CD4-positive, alpha-beta T cell treated with Interferon alpha-2 for 1 hour (primary cell): ENCODE measurements around the gene CD8B.

Experiments used
- DNase-seq, 2 donors: peaks; one replicate each; pipeline ENCODE4 v3.0.0-alpha.2; 2020 to 2022

CD8B gene

GRCh38 chr2:86833315-86833714 lies 28.4 kb downstream of the CD8B start:
- DNase-seq: no peak

GRCh38 chr2:86832334-86833096 lies 29.2 kb downstream of the CD8B start:
- no peak for DNase-seq

GRCh38 chr2:86831537-86831936 lies 30.1 kb downstream of the CD8B start:
- no peak for DNase-seq

GRCh38 chr2:86826951-86827350 lies 34.7 kb downstream of the CD8B start:
- DNase-seq: no peak

DNA sequence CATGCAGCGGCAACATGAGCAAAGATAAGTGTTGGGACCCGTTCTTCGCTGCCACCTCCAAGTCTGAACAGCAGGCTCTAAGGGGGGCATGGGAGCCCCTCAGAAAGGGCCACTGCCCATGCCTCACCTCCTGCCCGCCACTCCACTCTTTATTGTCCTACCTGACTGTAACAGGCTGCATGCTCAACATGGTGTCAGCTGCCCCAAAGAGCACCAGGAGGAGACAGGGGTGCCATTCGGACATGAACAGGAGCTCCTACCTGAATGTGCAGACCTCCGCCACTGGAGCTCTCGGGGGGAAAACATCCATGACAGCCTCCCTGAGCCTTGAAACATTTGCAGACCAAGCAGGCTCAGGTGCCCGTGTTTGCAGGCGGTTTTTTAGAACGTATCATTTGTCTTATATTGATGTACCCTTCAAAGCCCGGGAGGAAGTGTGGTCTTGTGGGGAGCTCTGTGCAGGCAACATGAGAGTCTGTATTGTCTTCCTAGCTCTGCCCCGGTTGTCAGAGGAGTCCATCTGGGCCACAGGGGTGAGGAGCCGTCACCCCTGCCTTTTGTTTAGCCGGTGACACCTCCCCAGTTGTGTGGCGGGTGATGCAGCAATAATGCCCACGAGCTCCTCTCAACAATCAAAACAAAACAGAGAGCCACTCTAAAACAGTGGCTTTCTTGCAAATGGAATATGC lies 35.8 kb downstream of the CD8B start:
- DNase-seq: peak; percentile 62 to 83

DNA sequence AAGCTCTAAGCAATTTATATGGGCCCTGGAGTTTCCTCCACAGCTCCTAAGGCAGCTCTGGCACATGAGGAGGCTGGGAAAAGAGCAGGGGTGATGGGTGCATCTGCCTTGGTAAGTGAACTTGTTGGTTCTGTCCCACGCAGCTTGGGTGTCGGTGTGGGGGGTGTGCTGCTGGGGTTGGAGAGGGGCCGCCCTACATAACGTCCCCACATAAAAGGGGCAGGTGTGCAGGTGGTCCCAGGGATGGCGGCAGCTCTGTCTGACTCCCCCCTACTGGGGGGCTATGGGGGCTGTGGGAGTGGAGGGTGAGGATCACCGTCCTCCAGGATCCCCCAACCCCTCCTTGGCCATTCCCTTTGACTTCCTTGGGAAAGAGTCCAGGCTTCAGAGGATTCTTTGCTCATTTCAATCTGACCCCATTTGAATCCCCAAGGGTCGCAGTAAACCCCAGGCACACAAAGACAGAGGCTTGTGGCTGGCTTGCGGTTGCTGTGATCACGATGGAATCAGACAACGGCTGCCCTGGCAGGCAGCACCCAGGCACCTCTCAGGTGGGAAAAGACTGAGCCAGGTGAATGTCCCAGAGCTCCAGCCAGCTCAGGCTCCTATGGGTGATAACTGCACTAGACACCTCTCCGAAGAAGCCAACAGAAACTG lies 36.5 kb downstream of the CD8B start:
- DNase-seq: peak in 1 of 2 donors; percentile 33

GRCh38 chr2:86822668-86823345 lies 38.9 kb downstream of the CD8B start:
- no peak for DNase-seq

DNA sequence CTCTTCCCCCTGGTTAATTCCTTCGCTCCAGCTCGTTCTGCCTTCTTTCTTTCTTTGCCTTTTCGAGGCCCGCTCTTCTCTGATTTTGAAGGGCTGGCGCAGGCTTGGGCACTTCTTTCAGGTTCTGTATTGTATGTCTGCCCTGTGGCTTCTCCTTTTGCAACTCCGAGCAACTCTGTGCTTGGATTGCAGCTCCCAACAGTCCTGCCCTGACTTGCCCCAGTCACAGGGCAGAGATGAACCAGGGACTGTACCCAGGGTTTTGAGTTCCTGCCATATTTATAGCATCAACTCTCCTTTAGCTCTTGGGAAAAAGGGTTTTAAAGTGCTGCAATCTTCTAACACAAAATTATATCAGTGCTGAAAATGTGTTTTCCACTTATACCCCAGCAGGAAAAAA lies 39.8 kb downstream of the CD8B start:
- DNase-seq: no peak

DNA sequence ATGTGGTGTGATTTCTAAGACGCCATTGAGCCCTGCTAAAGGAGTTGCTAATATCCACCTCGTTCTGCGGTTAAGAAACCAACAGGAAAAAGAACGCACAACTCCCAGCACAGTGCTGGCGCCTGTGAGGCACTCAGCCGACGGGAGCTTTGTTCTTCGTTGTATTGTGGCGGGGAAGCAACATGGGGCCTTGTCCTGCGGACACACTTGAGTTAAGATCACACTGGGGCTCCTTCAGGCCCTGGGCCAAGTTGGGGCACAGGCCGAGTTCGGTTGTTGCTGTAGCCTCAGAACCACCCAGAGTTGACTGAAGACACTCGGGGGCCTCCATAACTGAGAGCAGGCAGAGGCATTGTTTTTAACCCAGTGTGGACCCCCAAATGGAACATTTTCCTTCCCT lies 40.4 kb downstream of the CD8B start:
- no peak for DNase-seq

DNA sequence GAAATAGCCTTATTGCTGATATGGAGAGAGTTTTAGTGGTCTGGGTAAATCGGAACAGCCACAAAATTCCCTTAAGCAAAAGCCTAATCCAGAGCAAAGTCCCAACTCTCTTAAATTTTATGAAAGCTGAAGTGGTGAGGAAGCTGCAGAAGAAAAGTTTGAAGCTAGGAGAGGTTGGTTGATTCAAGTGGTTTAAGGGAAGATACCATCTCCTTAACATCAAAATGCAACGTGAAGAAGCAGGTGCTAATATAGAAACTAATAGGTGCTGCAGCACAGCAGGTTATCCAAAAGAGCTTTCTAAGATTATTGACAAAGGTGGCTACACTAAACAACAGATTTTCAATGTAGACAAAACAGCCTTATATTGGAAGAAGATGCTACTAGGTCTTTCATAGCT lies 42.7 kb downstream of the CD8B start:
- no peak for DNase-seq

GRCh38 chr2:86818114-86818801 lies 43.4 kb downstream of the CD8B start:
- no peak for DNase-seq

- peak in 1 of 2 donors; percentile 45 for DNase-seq
These were observed 46.1 kb downstream of the CD8B start for GRCh38 chr2:86815611-86816010.

DNA sequence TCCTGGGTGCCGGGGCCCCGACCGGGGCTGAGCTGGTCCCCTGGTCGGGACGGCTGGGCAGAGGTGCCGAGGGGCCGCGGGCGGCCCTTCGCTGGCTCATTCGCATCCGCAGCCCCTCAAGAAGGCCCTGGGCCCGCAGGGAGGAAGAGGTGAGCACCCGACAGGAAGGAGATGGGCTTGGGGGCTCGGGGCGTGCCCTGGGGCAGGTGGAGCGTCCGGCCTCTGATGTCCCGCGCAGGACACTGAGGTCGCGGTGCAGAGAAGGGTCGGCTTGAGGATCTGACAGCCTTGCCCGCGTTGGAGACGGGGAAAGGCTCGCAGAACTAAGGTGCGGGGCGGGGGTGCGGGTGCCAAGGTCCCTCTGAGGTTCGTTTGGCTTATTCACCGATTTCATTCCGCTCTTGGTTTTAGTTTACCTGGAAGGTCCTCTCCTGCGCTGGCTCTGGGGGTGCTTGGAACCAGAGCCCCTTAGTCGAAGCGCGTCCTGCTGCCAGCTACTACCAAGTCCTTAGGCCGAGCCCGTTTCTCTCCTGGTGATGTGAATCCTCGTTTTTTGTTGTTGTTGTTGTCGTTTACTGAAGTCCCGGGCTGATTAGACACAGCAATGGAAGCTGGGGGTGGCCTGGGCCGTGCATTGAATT lies 52.1 kb downstream of the CD8B start:
- DNase-seq: peak in 1 of 2 donors; percentile 37

DNA sequence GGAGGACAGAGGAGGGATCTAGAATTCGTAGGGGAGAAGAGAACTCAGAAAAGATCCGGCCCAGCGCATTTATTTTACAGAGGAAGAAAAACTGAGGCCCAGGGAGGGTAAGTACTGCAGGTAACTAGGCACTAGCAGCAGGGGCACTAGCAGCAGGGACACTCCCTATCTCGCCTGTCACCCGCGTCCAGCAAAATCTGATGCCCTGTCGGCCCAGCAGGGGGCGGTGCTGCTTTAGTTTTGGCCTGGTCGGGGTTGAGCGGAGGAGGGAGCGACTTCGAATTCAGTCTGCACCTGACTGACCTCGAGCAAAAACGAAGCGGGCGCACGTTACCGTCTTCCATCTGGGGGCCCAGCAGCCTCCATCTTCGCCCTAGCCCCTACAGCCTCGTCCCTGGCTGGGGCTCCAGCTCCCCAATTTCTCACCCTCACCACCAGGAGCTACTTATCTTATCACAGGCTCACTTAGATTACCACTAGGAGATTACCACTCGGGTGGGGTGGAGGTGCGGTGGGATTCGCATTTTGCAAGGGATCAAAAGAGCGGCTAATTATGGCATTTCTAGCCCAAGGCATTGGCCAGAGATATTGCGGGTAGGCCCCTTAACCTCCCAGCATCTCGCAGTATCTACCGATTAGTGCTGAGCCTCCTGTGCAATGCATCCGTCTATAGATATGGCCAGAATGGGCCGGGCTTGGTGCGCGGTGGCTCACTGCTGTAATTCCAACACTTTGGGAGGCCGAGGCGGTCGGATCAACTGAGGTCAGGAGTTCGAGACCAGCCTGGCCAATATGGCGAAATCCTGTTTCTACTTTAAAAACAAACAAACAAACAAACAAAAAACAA lies 53.1 kb downstream of the CD8B start:
- DNase-seq: peak; percentile 92 to 95

DNA sequence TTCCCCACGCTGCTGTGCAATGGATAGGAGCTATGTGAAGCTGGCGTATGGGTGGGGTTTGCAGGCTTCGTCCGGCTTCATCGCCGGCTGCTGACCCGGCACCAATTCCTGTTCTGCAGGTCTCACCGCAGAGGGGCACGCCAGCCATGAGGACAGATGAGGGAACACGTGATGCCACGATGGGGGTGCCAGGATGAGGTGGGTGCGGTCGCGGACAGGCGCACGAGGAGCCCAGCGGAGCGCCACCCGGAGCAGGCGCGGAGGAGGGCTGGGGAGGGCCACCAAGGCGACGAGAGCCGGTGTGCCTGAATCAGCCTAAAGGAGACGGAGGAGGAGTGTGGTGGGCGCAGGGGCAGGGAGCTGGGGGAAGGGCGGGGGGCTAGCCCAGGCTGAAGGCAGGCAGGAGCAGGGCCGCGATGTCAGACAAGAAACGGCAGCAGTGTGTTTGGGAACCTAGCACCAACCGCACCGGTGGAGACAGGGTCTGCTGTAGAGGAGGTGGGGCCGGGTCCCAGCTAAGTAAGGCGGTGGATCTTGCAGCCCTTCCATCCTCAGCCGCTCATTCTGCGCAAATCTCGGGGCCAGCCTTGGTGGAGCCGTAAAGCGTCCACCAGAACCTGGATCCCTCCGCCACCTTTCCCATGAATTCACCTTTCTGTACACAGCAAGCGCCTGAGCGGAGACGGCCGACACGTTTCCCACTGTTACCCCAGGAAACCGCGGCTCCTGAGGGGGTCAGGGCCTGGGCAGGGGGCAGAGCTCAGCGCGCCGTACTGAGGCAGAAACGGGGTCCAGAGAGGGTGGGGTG lies 54.0 kb downstream of the CD8B start:
- DNase-seq: peak; percentile 41 to 69

DNA sequence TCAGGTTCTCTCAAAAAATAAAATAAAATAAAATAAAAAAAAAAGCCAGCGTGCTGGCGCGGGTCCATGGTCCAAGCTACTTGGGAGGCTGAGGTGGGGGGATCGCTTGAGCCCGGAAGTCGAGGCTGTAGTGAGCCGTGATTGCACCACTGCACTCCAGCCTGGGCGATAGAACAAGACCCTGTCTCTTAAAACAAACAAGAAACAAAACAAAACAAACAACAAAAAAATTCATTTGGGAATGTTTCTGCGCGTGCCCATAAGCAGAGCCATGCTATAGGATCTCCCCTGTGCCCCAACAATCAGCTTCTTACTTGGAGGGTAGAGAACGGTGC lies 54.6 kb downstream of the CD8B start:
- no peak for DNase-seq

DNA sequence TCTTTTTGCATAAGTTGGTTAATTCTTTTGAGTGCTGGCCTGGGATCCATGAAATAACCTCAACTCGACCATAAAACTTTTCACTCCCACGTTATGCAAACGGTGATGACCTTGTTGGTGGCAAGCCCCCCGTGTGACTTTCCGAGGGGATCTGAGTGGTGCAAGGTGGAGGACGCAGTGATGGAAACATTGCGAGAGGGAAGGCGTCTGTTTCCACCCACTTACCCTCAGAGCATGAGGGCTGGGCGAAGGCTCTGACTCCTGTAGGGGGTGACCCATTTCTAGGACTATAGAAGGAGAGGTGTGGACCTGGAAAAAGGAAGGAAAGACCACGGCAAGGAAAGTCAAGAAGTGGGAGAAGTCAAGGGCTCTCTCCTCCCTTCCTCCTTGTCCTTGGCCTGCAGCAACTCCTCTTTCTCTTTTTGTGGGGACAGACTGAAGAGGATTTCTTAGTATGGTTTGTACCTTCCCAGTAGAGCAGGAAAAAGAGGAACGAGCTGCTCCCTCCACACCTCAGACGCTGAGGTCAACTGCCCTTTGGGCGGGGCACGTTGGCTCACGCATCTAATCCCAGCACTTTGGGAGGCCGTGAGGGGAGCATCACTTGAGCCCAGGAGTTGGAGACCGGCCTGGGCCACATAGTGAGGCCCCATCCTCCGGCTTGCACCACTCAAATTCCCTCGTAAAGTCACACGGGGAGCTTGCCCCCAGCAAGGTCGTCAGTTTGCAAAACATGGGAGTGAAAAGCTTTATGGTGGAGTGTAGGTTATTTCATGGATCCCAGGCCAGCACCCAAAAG lies 55.4 kb downstream of the CD8B start:
- no peak for DNase-seq

GRCh38 chr2:86800856-86801567 lies 60.7 kb downstream of the CD8B start:
- no peak for DNase-seq

- DNase-seq: peak in 1 of 2 donors; percentile 47
These were observed 66.8 kb downstream of the CD8B start for GRCh38 chr2:86794861-86795260.
